HepG2 (cell line): ENCODE data around the gene SYMPK. TPM values are rescaled to one million over a fixed set of nuclear protein-coding genes. Genes with fewer than 3 reads are reported as not detected.

Source experiments
- ATF7-NPFF ChIP-seq: sonication (generic); formaldehyde crosslinking; IDR thresholded peaks from 2 replicates; pipeline ENCODE4 v1.8.1; 2023; ENCODE audit warnings: mild to moderate bottlenecking, low read depth, missing genetic modification reagents, moderate library complexity
- GATAD2A ChIP-seq: IDR thresholded peaks from 2 replicates; pipeline ENCODE4 v1.6.1; 2016
- HMGXB3 ChIP-seq: sonication (generic); formaldehyde crosslinking; IDR thresholded peaks from 2 replicates; pipeline ENCODE4 v1.4.0; 2020; ENCODE audit warnings: missing genetic modification reagents, borderline replicate concordance
- KLF16 ChIP-seq, 2 experiments: sonication (generic) in 1 of 2; formaldehyde crosslinking in 1 of 2; IDR thresholded peaks; 2 replicates each; pipeline versions ENCODE4 v1.6.1 to v1.8.0; 2016 to 2023; ENCODE audit warnings: missing genetic modification reagents in 2 of 2, missing compliant biosample characterization in 1 of 2
- MXD3 ChIP-seq: IDR thresholded peaks from 2 replicates; pipeline ENCODE4 v1.6.1; 2016; ENCODE audit warnings: mild to moderate bottlenecking, missing biosample characterization, missing genetic modification reagents
- ZBTB40 ChIP-seq, 2 experiments: fragments of 450-650 bp in 1 of 2; sonication (generic) in 1 of 2; formaldehyde crosslinking in 1 of 2; IDR thresholded peaks; 2 replicates each; pipeline versions ENCODE4 v1.6.1 to v1.8.0; 2016 to 2022; ENCODE audit warnings: antibody characterized with exemption in 1 of 2, mild to moderate bottlenecking in 1 of 2, missing genetic modification reagents in 1 of 2
- ZNF704 ChIP-seq: sonication (generic); formaldehyde crosslinking; IDR thresholded peaks from 2 replicates; pipeline ENCODE4 v1.8.1; 2023; ENCODE audit warnings: mild to moderate bottlenecking, inconsistent platforms, moderate library complexity, missing genetic modification reagents, borderline replicate concordance
- ZNF770 ChIP-seq: sonication (generic); formaldehyde crosslinking; IDR thresholded peaks from 2 replicates; pipeline ENCODE4 v1.5.0; 2020; ENCODE audit warnings: mild to moderate bottlenecking, missing genetic modification reagents
- polyA plus RNA-seq, 8 experiments: library from polyadenylated mRNA; depleted of rRNA in 3 of 8; stranded (reverse) in 7 of 8; unstranded in 1 of 8; fragments of >200 nt; fragmentation: Illumina TruSeq in 4 of 8; extraction: Trizol in 4 of 8; gene quantifications; 2 replicates each; pipeline versions ENCODE4 v1.2.1 to v1.2.3, GENCODE V29; 2011 to 2016; ENCODE audit warnings: low read depth in 4 of 8, missing spikeins in 1 of 8, mixed read lengths in 1 of 8; ENCODE audit not compliant: insufficient read depth in 1 of 8
- total RNA-seq, 5 experiments: library from RNA; depleted of rRNA; stranded (reverse); fragments of >200 nt; fragmentation: Illumina TruSeq; extraction: Trizol; gene quantifications; 2 replicates each; pipeline ENCODE4 v1.2.3, GENCODE V29; 2016; ENCODE audit warnings: low read depth in 1 of 5

Gene SYMPK
- total and polyA plus RNA-seq, 2 of the 13 experiments (the other 11 are each of a cell fraction or from before 2014, with no cell fraction given) = 21.9 to 55.7 TPM

- TF ChIP-seq ZBTB40 (IDR thresholded peaks at IDR 0.05) = no peak
- TF ChIP-seq ZBTB40 (CRISPR knock-in tag; IDR thresholded peaks at IDR 0.05) = peak; percentile 12; the same call in 1 of the 2 replicates
- no peak for TF ChIP-seq ZNF704 (CRISPR knock-in tag)
- peak; percentile 41; the same call in 1 of the 2 replicates for TF ChIP-seq MXD3
- peak; percentile 59 for TF ChIP-seq GATAD2A
- peak; percentile 48; the same call in 1 of the 2 replicates for TF ChIP-seq ATF7-NPFF
- peak; percentile 81 for TF ChIP-seq ZNF770 (CRISPR knock-in tag)
- no peak for TF ChIP-seq HMGXB3
- peak in 1 of 2 experiments; percentile 62; a peak in 1 of 4 replicates for TF ChIP-seq KLF16 (CRISPR knock-in tag; IDR thresholded peaks at IDR 0.05)
Observed at GRCh38 chr19:45876411-45877197, 13.7 kb upstream of the SYMPK start (continued).
